ENCODE data around the gene ZBTB38.

ZBTB38 gene

DNA sequence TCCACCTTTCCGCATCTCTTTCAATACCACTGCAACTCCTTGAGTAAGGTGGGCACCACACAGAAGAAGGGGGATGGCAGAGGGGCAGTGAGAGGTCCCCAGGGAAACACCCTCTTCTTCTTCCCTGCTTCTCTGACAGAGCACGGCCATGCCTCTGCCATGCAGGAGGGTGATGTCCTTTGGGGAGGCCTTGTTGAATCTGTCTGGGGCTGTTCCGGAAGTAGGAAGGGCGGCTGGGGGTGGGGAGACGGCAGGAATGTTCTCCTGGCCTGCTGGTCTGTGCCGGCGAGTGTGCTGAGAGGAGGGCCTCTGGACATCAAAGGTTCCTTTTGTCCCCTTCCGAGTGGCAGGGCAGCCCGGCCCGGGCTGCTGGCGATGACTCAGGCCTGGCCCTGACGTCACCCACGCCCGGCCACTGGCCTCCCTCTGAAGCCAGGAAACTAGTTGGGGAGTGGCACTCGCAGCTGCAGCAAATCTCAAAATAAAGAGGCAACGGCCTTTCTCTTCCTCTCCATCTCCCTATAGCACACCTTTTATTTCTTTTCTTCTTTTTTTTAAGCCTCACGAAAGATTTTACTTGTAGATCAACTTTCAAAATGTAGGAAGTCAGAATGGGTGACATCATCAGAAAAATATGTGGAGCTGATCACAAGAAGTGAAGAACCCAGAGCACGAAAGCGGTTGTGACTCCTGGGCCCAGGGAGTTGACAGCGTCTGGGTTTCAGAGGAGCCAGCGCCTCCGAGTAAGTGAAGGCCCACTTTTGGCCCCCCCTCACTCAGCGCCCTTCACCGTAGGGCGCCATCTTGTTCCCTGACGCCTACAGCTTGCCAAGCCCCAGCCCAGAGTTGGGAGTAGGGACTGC lies at the start of gene ZBTB38:
ZBTB38 (plus strand) TSS at position 443 of the 863 bp plus-strand sequence. CDS start 73,885 bp downstream, outside the sequence.
- peak; percentile 67 for DNase-seq

GRCh38 chr3:141320399-141321108 lies 47.8 kb upstream of the ZBTB38 start:
- DNase-seq, result no peak

DNA sequence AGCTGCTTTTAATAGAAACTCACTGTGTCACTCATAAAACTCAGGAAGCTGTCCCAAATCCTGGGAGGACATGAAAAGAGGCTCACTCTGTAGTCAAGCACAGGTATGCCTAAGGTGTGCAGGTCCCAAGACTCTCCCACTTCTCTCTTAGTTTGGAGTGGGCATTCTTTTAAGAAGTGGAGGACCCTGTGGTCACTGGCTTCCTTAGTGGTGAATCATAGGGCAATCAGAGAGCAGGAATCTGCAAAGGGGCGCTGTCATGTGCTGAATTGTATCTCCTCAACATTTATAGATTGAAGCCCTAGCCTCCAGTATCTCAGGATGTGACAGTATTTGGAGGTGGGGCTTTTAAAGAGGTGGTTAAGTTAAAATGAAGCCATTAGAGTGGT lies 47.2 kb upstream of the ZBTB38 start:
- no peak for DNase-seq

DNA sequence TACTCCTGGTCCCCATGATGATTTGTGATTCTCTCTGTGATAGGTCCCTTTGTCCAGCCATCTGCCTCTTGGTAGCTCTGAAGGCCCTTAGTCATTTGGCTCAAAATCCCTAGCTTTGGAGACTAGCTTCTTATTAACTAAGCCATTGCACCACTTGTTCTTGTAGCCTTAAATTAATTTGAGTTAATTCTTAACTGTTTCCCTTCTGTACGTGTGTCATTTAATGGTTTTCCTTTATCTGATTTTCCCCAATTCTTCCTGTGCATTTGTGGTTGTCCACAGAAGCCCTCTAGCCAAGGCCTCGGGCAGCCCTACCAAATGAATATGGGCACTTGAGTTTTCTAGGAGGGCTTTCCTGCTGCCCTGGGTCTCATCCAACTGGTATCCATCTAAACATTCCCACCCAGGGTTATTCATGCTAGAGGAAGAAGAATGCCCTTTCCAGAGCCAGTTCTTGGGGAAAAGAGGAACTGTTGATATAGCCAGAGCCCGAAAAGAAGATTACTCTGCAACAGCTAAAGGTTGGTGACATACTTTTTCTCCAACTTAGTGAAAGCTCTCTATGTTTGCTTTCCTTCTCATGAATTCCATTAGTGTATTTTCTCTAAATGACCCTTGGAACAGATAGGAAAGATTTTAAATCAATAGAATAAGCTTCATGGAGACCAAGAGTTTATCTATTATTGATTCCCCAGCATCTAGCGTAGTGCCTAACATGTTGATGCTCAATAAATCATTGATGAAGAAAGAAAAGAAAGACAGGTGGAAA lies 44.2 kb upstream of the ZBTB38 start:
- DNase-seq, result no peak

- no peak for DNase-seq
Measured at GRCh38 chr3:141326123-141326522, 42.2 kb upstream of the ZBTB38 start.

DNA sequence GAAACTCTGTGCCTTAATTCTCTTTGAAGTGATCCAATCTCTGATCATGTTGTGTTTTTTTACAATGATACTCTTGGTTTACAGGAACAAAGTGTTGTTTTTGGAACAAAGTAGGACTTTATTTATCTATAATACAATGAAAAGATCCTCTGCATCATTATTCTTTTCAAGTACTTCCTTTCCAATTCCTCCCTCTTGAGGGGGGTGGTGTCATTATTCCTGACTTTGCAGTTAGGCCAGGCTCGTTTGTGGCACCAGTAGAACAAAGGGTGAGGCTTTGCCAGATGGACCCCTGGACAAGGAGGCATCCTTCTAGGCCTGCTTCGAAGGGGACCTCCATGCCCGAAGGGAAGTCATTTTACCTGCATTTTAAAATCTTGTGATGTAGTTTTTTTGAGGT lies 41.7 kb upstream of the ZBTB38 start:
- DNase-seq, result no peak

DNA sequence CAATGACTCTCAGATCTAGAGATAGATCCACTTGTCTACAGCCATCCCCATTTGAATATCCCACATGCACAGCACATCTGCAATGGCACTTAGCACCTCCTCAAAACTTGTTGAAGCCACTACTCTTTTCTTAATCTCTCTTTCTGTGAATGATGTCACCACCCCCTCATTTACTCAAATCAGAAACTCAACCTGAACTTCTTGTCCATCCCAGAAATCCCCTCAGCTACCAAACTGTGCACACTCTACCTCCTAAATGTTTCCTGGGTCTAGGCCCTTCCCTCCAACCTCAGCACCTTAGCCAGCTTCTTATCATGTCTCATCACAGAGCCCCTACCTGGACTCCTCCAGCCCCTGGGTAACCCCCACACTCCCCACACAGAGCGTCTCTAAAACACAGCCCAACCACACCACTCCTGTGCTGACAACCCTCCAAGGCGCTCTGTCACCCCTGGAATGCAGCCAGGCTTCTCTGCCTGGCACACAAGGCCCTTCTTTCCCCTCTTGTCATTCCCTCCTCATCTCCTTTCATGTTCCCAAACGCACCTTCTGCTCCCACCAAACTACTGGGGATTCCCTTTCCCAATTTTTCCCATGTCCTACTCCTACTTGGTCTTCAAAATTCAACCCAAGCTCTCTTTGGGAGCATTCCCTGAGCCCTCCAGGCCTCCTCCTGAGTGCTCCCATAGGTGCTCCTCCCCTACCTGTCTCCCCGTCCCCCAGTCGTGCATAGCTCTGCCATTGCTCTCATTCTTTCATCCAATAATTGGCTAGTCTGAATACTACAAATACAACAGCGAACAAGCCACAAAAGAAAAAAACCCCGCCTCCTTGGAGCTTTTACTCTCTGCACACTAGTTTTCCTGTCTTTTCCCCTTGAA lies 39.8 kb upstream of the ZBTB38 start:
- DNase-seq, result no peak

GRCh38 chr3:141330235-141330634 lies 38.1 kb upstream of the ZBTB38 start:
- DNase-seq, result no peak

DNA sequence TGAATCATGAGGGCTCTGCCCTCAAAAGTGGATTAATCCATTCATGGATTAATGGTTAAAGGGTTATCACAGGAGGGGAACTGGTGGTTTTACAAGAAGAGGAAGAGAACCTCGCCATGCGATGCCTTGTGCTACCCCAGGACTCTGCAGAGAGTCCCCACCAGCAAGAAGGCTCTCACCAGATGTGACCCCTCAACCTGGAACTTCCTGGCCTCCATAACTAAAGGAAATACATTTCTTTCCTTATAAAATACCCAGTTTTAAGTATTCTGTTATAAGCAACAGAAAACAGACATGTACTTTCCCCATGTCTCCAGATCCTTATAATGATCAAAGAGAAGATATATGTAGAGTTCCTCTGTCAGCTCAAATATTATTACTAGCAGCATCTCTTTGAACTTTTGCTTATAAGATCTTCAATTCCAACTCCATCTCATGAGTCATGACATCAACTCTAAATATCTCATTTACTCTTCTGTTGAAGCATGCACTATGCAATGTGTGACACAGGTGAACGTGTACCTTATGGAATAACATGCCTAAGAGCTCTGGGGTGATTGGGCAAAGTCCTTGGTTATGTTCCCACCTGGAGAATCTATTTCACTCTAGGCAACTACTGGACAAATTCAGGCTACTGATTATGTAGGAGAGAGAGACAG lies 37.5 kb upstream of the ZBTB38 start:
- no peak for DNase-seq

GRCh38 chr3:141331377-141332318 lies 36.7 kb upstream of the ZBTB38 start:
- peak; percentile 91 for DNase-seq

GRCh38 chr3:141332416-141332815 lies 35.9 kb upstream of the ZBTB38 start:
- no peak for DNase-seq

DNA sequence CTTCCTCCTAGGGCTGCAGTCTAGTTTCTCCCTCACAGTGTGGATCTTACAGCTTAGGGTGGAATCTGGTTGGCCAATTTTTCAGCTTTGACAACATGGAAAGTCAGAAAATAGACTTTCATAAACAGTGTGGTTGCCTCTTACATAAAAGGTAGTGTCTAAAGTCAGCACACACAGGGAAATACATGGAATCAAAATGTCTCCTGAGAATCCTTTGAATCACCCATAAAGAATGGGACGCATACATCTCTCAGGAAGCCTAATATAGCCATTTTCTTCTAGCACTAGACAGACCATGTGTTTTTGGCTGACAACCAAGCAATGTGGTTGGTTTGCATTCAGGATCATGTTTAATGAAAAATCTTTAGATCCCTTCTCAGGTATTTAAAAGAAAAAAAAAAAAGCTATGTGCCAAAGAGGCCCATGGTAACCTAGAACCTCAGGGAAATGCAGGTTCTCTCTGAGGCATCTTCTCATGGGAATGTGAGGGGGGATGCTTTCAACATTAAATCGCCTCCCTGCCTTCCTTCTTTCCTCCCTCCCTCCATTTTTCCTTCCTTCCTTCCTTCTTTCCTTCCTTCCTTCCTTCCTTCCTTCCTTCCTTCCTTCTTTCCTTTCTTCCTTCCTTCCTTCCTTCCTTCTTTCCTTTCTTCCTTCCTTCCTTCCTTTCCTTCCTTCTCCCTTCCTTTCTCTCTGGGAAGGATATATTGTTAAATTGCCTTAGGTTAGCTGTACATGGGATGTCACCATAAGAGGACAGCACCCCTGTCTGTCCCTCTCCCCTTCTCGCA lies 34.3 kb upstream of the ZBTB38 start:
- no peak for DNase-seq

DNA sequence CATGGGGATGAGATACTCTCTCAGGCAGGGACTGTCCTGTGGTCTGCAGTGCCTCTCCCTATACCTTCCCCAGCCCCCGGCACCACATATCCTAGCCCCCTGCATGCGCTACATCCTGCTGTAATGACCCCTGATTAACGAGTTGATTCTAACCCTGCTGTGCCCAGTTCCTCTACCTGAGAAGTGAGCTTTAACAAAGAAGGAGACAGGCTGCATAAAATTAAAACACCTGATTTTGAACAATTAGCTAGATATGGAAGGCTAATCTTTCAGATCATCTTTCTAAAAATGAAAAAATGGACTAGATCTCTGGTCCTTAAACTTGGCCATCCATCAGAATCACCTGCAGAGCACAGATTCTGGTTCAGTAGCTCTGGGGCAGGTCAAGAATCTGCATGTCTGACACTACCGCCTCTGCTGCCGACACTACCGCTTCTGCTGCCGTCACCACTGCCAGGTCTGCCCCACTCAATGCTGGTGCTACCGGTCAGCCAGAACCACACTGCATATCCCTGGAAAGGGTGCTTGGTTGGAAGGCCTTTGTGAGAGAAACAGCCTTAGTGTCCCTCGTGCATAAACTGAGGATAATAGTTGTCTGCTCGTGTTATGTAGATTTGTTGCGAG lies 33.6 kb upstream of the ZBTB38 start:
- DNase-seq, result no peak

- no peak for DNase-seq
Measured at GRCh38 chr3:141335531-141336061, 32.7 kb upstream of the ZBTB38 start.

- DNase-seq, result peak; percentile 17
Measured at GRCh38 chr3:141336672-141337522, 31.4 kb upstream of the ZBTB38 start.

- no peak for DNase-seq
Measured at GRCh38 chr3:141337523-141337854, 30.8 kb upstream of the ZBTB38 start.

DNA sequence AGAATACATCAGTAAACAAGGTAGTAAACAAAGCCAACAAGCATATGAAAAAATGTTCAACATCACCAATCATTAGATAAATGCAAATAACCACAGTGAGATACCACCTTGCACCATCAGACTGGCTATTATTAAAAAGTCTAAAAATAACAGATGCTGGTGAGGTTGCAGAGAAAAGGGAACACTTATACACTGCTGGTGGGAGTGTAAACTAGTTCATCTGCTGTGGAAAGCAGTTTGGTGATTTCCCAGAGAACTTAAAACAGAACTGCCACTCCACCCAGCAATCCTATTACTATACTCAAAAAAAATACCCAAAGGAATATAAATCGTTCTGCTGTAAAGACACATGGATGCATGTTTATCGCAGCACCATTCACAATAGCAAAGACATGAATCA lies 30.3 kb upstream of the ZBTB38 start:
- no peak for DNase-seq

DNA sequence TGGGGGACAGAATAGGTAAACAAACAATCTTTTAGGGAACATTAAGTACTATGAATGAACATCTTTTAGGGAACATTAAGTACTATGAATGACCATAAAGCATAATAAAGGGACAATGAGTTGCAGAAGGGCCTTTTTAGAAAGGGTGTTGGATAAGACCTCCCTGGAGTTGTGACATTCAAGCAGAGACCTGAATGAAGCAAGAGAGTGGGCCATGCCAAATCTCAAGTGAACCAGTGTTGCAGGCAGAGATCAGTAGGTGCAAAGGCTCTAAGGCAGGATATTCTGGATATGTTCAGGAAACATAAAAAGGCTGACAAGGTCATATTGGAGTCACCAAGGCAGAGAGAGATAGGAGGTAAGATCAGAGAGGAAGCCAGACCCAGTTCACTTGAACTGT lies 29.4 kb upstream of the ZBTB38 start:
- no peak for DNase-seq

Data from amniotic stem cell (primary cell).